Tibial artery (tissue), 4 donors: ENCODE results near the gene CEP72.

ENCODE experiments used
- DNase-seq, 2 donors: peaks; one replicate each; pipeline ENCODE4 v3.0.0-alpha.2; 2019
- H3K27ac ChIP-seq, 2 donors: fragments of 200-600 bp; sonication (generic) in 1 of 2; 1 replicate in 1 of 2; 2 replicates in 1 of 2; pipeline ENCODE4 v1.5.1; 2018 to 2019; ENCODE audit warnings: mild to moderate bottlenecking in 1 of 2
- H3K27me3 ChIP-seq, 2 donors: fragments of 200-600 bp; sonication (generic) in 1 of 2; one replicate each; pipeline versions ENCODE4 v1.5.1 to v1.6.0; 2016 to 2019
- H3K36me3 ChIP-seq, 3 donors: fragments of 200-600 bp; sonication (generic) in 2 of 3; one replicate each; pipeline ENCODE4 v1.5.1; 2016 to 2019; ENCODE audit warnings: mild to moderate bottlenecking in 2 of 3
- H3K4me1 ChIP-seq, 4 donors: fragments of 200-600 bp; sonication (generic) in 2 of 4; 1 replicate in 3 of 4; 2 replicates in 1 of 4; pipeline ENCODE4 v1.5.1; 2016 to 2019
- H3K4me3 ChIP-seq, 2 donors: fragments of 200-600 bp; sonication (generic) in 1 of 2; 1 replicate in 1 of 2; 2 replicates in 1 of 2; pipeline ENCODE4 v1.5.1; 2018 to 2019; ENCODE audit warnings: mild to moderate bottlenecking in 2 of 2
- H3K9me3 ChIP-seq, 3 donors: fragments of 200-600 bp; sonication (generic) in 1 of 3; one replicate each; pipeline ENCODE4 v1.5.1; 2016 to 2019
- intact Hi-C: fragments of 100-400 bp; cut with DNase I; formaldehyde crosslinking; loops from one replicate; pipeline ENCODE4 v1.15.0; 2023; ENCODE audit warnings: low total_unique reads
- TF ChIP-seq, protein P1 (sequence below), 2 experiments: fragments of 200-600 bp in 1 of 2; fragments of 450-650 bp in 1 of 2; IDR thresholded peaks; one replicate each; pipeline ENCODE4 v1.5.1; 2017 to 2019; ENCODE audit warnings: antibody characterized with exemption in 2 of 2, mild to moderate bottlenecking in 1 of 2, moderate library complexity in 1 of 2

Gene CEP72

DNA sequence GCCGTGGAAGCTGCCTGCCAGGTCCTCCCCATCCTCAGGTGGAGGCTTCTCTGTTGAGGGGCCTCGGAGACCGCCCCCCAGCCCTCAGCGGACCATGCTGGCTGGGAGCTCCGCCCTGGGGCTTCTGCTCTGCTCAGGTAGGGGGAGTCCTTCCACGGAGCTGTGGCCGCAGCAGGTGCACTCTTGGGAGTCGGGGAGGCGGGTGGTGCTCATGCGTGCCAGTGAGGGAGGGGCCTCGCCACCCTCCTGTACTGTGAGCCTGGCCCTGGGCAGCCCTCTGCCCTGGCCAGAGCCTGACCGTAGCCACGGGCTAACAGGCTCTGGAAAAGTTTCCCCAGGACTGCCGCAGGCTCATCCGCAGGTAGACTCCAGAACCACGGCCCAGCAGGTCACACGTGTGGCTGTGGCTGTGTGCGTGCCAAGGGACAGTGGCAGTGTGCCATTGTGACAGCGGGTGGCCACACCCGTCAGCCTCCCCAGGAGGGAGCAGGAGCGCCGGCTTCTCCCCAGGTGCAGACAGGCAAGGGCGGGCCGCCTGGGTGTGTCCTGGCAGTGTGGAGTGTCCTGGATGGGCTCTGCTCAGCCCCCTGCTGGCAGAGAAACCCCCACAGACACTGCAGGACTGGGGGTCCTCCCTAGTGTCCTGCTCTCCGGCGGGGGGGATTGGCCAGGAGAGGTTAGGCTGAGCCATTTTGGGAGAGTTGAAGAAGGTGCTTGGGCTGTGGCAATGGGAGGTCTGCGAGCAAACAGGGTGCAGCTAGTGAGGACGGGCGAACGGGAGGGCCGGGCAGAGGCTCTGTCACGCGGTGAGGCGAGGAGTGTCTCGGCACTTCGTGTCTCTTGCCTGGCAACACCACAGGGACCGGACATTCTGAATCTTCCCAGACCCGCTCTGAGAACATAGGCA lies 51.5 kb downstream of the CEP72 start:
- intact Hi-C loops = no loop called here
- H3K27ac ChIP-seq = no peak overlapping the region
- TF ChIP-seq, protein P1, sequence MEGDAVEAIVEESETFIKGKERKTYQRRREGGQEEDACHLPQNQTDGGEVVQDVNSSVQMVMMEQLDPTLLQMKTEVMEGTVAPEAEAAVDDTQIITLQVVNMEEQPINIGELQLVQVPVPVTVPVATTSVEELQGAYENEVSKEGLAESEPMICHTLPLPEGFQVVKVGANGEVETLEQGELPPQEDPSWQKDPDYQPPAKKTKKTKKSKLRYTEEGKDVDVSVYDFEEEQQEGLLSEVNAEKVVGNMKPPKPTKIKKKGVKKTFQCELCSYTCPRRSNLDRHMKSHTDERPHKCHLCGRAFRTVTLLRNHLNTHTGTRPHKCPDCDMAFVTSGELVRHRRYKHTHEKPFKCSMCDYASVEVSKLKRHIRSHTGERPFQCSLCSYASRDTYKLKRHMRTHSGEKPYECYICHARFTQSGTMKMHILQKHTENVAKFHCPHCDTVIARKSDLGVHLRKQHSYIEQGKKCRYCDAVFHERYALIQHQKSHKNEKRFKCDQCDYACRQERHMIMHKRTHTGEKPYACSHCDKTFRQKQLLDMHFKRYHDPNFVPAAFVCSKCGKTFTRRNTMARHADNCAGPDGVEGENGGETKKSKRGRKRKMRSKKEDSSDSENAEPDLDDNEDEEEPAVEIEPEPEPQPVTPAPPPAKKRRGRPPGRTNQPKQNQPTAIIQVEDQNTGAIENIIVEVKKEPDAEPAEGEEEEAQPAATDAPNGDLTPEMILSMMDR (IDR thresholded peaks at IDR 0.05) = no peak
- no peaks in the 10 kb centered on the region for H3K4me1 ChIP-seq
- H3K27me3 ChIP-seq = no peaks in the 10 kb centered on the region
- H3K36me3 ChIP-seq = peaks cover 32 to 90% (median 68%) of the 10 kb centered on the region in 3 donors
- no peaks in the 10 kb centered on the region for H3K9me3 ChIP-seq
- no peak overlapping the region for H3K4me3 ChIP-seq
- DNase-seq = peak in 1 of 2 donors; percentile 63

DNA sequence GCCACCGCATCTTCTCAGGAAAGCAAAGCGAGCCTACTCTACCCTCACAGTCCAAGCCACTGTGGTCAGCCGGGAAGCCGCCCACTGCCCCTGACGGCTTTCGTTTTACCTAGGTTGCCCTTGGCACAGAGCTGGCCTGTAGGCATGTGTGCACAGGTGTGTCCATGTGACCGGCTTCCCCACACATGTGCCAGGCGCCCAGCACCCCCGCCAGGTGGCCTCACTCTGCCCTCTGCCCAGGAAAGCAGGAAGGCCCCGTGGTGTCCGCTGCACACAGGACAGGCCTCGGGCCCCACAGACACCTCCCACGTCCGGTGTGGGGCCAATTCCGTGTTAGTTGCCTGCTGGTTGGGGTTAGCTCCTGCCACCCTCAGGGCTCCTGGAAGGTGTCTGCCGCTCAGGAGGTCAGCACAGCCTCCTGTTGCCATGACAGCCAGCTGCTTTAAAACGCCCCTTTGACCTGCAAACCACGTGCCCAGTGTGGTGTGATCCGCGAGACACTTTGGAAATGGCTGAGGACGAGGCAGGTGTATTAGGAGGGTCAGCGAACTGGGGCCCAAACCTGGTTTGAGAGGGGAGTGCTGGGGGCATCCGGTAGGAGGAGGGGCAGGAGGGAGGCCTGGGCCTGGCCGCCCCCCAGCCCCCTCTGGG lies 52.3 kb downstream of the CEP72 start:
- intact Hi-C loops = no loop called here
- Histone ChIP-seq H3K27me3 (no peaks in the 10 kb centered on the region), H3K27ac (no peak overlapping the region), H3K9me3 (no peaks in the 10 kb centered on the region), H3K4me3 (no peak overlapping the region), H3K36me3 (peaks cover 29 to 83% (median 61%) of the 10 kb centered on the region in 3 donors), H3K4me1 (no peaks in the 10 kb centered on the region)
- no peak for DNase-seq
- TF ChIP-seq, protein P1 (IDR thresholded peaks at IDR 0.05) = no peak

DNA sequence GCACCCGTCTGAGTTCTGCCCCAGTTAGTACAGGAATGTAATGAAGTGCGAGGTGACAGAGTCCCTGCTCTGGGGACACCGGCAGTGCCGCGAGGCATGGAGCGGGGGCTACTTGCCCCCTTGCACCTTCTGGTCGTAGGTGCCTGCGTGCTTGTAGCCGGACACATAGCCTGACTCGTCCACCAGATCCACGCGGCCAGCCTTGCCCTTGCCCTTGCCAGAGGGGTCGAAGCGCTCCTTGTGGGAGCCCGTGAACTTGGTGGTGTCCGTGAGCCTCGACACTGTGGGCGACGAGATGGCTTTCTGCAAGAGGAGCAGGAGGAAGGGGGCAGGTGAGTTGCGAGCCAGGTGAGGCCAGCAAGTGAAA lies 52.8 kb downstream of the CEP72 start:
- TF ChIP-seq, protein P1 (IDR thresholded peaks at IDR 0.05) = no peak
- no peak overlapping the region for H3K27ac ChIP-seq
- no peaks in the 10 kb centered on the region for H3K9me3 ChIP-seq
- H3K27me3 ChIP-seq = no peaks in the 10 kb centered on the region
- peaks cover 24 to 78% (median 56%) of the 10 kb centered on the region in 3 donors for H3K36me3 ChIP-seq
- intact Hi-C loops = no loop called here
- no peak for DNase-seq
- H3K4me3 ChIP-seq = no peak overlapping the region
- H3K4me1 ChIP-seq = no peaks in the 10 kb centered on the region

DNA sequence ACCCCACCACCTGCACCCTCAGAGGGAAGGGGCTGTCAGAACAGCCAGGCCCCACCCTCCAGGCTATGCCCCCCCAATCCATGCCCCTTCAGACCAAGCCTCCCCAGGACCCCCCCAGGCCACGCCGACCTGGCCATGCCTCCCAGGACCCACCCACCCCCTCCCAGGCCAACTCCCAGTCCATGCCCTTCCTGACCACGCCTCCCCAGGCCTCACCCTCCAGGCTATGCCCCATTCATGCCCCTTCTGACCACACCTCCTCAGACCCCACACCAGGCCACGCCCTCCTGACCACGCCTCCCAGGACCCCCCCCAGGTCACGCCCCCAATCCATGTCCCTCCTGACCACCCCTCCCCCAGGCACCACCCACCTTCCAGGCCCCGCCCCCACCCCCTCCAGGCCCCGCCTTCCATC lies 53.4 kb downstream of the CEP72 start:
- DNase-seq = no peak
- H3K27me3 ChIP-seq = no peaks in the 10 kb centered on the region
- no peak overlapping the region for H3K4me3 ChIP-seq
- peaks cover 23 to 72% (median 52%) of the 10 kb centered on the region in 3 donors for H3K36me3 ChIP-seq
- H3K27ac ChIP-seq = no peak overlapping the region
- no peaks in the 10 kb centered on the region for H3K9me3 ChIP-seq
- TF ChIP-seq, protein P1 (IDR thresholded peaks at IDR 0.05) = no peak
- H3K4me1 ChIP-seq = no peaks in the 10 kb centered on the region
- intact Hi-C loops = no loop called here

DNA sequence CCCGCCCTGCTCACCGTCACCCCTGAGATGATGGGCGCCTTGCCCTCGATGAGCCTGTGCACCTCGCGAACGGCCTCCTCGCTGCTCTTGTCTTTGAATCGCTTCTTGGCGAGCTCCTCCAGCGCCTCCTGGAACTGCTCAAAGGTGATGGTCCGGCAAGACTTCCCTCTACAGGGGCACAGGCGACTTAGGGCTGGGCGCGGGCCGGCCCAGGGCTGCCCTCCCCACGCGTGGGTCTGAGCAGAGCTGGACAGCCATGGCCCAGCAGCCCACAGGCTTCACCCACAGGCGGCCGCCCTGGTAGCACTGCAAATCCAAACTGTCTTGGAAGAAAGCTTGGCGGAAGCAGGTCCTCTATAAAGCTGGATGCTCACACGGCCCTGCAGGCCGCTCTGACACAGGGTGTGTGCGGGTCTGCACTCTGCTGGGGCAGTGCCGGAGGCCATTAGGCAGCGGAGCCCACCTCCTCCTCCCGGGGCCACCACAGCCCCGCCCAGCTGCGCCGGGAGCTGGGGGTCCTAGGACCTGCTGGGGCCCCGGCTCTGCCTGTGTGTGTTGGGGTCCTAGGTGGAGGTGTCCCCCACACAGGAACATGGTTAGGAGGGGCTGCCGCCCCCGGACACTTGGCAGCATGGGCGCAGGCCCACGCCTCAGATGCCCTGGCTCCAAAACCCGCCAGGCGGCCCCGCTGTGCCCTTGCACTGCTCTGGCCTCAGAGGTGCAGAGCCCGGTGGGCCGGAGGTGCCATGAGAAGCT lies 54.0 kb downstream of the CEP72 start:
- H3K36me3 ChIP-seq = peaks cover 23 to 66% (median 46%) of the 10 kb centered on the region in 3 donors
- intact Hi-C loops = no loop called here
- H3K9me3 ChIP-seq = no peaks in the 10 kb centered on the region
- H3K27ac ChIP-seq = no peak overlapping the region
- no peaks in the 10 kb centered on the region for H3K27me3 ChIP-seq
- peaks cover 0 to 1% (median 0%) of the 10 kb centered on the region in 4 donors for H3K4me1 ChIP-seq
- TF ChIP-seq, protein P1 (IDR thresholded peaks at IDR 0.05) = no peak
- DNase-seq = no peak
- no peak overlapping the region for H3K4me3 ChIP-seq
